WTC11 (cell line): Measurements from ENCODE around the gene DIRAS3. TPM values are rescaled to one million over a fixed set of nuclear protein-coding genes. Genes with fewer than 3 reads are reported as not detected.

Experiments
- ATAC-seq: fragments of 200-7000 bp; cut with Tn5 transposase; 2 replicates; pipeline ENCODE4 v1.10.0; 2021; ENCODE audit warnings: mild to moderate bottlenecking, moderate library complexity
- CTCF ChIA-PET: fragments of 300-600 bp; sonication (Branson Sonifier 250); formaldehyde crosslinking; loops from one replicate; lab custom pipeline; 2021; ENCODE audit warnings: antibody characterized with exemption; lab: Charles Lee
- POLR2A ChIA-PET: fragments of 350-600 bp; sonication (Branson Sonifier 250); formaldehyde crosslinking; loops from one replicate; lab custom pipeline; 2021; ENCODE audit warnings: antibody characterized with exemption; lab: Charles Lee
- DNase-seq: peaks from one replicate; pipeline ENCODE4 v3.0.0; 2021; ENCODE audit warnings: low spot score
- H3K27ac Mint-ChIP-seq: 2 replicates; pipeline ENCODE4 v1.8.0; 2021; ENCODE audit warnings: mixed read lengths
- H3K27me3 Mint-ChIP-seq: 2 replicates; pipeline ENCODE4 v1.8.0; 2021; ENCODE audit warnings: low read depth, mild to moderate bottlenecking, moderate library complexity, mixed read lengths
- H3K36me3 Mint-ChIP-seq: 2 replicates; pipeline ENCODE4 v1.8.0; 2021; ENCODE audit warnings: mixed read lengths
- H3K4me1 Mint-ChIP-seq: 2 replicates; pipeline ENCODE4 v1.8.0; 2022; ENCODE audit warnings: mixed read lengths
- H3K4me3 Mint-ChIP-seq: 2 replicates; pipeline ENCODE4 v1.8.0; 2021; ENCODE audit warnings: mild to moderate bottlenecking, moderate library complexity, mixed read lengths
- H3K9me3 Mint-ChIP-seq: 2 replicates; pipeline ENCODE4 v1.8.0; 2021; ENCODE audit warnings: mixed read lengths
- ATF2 ChIP-seq: sonication (generic); formaldehyde crosslinking; IDR thresholded peaks from 2 replicates; pipeline ENCODE4 v1.8.1; 2022; ENCODE audit warnings: low read depth, missing genetic modification reagents, borderline replicate concordance
- CDX4 ChIP-seq: fragments of 250-450 bp; sonication (Bioruptor Pico); IDR thresholded peaks from 2 replicates; pipeline ENCODE4 v1.9.0; 2021; ENCODE audit warnings: moderate library complexity, mild to moderate bottlenecking, inconsistent platforms, borderline replicate concordance
- E2F4 ChIP-seq: sonication (generic); formaldehyde crosslinking; IDR thresholded peaks from 2 replicates; pipeline ENCODE4 v1.8.1; 2022; ENCODE audit warnings: low read depth, mild to moderate bottlenecking, moderate library complexity, missing genetic modification reagents, borderline replicate concordance
- GABPB1 ChIP-seq: sonication (generic); formaldehyde crosslinking; IDR thresholded peaks from 2 replicates; pipeline ENCODE4 v1.8.1; 2023; ENCODE audit warnings: mild to moderate bottlenecking, missing genetic modification reagents
- HMGA2 ChIP-seq: fragments of 250-450 bp; sonication (Bioruptor Pico); IDR thresholded peaks from 2 replicates; pipeline ENCODE4 v1.4.0; 2021; ENCODE audit warnings: mild to moderate bottlenecking, moderate library complexity
- JUN ChIP-seq: sonication (generic); formaldehyde crosslinking; IDR thresholded peaks from 2 replicates; pipeline ENCODE4 v1.8.0; 2023; ENCODE audit warnings: mild to moderate bottlenecking, missing genetic modification reagents
- NFE2L1 ChIP-seq: sonication (generic); formaldehyde crosslinking; IDR thresholded peaks from 2 replicates; pipeline ENCODE4 v1.8.1; 2023; ENCODE audit warnings: missing genetic modification reagents
- NR1H2 ChIP-seq: sonication (generic); formaldehyde crosslinking; IDR thresholded peaks from 2 replicates; pipeline ENCODE4 v1.9.0; 2021; ENCODE audit warnings: mild to moderate bottlenecking, moderate library complexity, missing genetic modification reagents
- NR2C2 ChIP-seq: sonication (generic); formaldehyde crosslinking; IDR thresholded peaks from 2 replicates; pipeline ENCODE4 v1.8.0; 2022; ENCODE audit warnings: mild to moderate bottlenecking, missing genetic modification reagents
- USF1 ChIP-seq: sonication (generic); formaldehyde crosslinking; IDR thresholded peaks from 2 replicates; pipeline ENCODE4 v1.8.0; 2022; ENCODE audit warnings: mild to moderate bottlenecking, missing genetic modification reagents
- ZNF512 ChIP-seq: sonication (generic); formaldehyde crosslinking; IDR thresholded peaks from 2 replicates; pipeline ENCODE4 v1.8.1; 2022; ENCODE audit warnings: missing genetic modification reagents, borderline replicate concordance
- total RNA-seq: library from RNA; stranded (reverse); gene quantifications from 3 replicates; pipeline ENCODE4 v1.2.3, GENCODE V29; 2021
- TF ChIP-seq, protein P1 (sequence below): sonication (generic); formaldehyde crosslinking; IDR thresholded peaks from 2 replicates; pipeline ENCODE4 v1.8.0; 2023; ENCODE audit warnings: missing genetic modification reagents

Gene DIRAS3
- total RNA-seq, 1 experiment from 2014 or later, result 0.22 TPM

DNA sequence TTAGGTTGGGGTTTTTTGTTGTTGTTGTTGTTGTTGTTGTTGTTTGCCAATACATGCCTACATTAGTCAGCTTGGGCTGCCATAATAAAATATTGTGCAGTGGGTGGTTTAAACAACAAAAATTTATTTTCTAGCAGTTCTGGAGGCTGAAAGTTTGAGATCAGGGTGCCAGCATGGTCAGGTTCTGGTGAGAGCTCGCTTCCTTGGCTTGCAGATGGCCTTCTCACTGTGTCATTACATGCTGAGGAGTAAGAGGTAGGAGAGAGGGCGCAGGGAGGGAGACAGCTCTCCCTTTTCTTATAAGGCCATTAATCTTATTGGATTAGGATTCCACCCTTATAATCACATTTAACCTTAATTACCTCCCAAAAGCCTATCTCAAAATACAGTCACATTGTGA is 52.7 kb downstream of the DIRAS3 start:
- Mint-ChIP-seq H3K9me3 (peaks cover 32% of the 10 kb centered on the region), H3K27ac (no peak overlapping the region), H3K27me3 (no peaks in the 10 kb centered on the region), H3K4me1 (no peaks in the 10 kb centered on the region), H3K36me3 (peaks cover 11% of the 10 kb centered on the region), H3K4me3 (no peak overlapping the region)
- ATAC-seq (no peak), DNase-seq (no peak)
- ChIA-PET POLR2A (no interaction called here), CTCF (interaction anchor here (1.5 to 1.9 kb wide), 2 partner anchors 144 to 147 kb away, joined by 3 to 7 read pairs; no protein-coding TSS in a partner anchor)
- TF ChIP-seq E2F4, result no peak
- no peak for TF ChIP-seq NR1H2 (CRISPR knock-in tag)
- TF ChIP-seq NR2C2 (CRISPR knock-in tag), result no peak
- no peak for TF ChIP-seq HMGA2 (CRISPR knock-in tag)
- TF ChIP-seq CDX4 (CRISPR knock-in tag), result no peak
- no peak for TF ChIP-seq ZNF512 (CRISPR knock-in tag)
- TF ChIP-seq ATF2 (CRISPR knock-in tag), result no peak
- TF ChIP-seq, protein P1, sequence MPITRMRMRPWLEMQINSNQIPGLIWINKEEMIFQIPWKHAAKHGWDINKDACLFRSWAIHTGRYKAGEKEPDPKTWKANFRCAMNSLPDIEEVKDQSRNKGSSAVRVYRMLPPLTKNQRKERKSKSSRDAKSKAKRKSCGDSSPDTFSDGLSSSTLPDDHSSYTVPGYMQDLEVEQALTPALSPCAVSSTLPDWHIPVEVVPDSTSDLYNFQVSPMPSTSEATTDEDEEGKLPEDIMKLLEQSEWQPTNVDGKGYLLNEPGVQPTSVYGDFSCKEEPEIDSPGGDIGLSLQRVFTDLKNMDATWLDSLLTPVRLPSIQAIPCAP (CRISPR knock-in tag), result no peak
- no peak for TF ChIP-seq JUN
- no peak for TF ChIP-seq GABPB1 (CRISPR knock-in tag)
- no peak for TF ChIP-seq USF1 (CRISPR knock-in tag)
- no peak for TF ChIP-seq NFE2L1 (CRISPR knock-in tag)

Other genes starting within 250 kb of the DIRAS3 start
- gene GNG12, start 217.2 kb downstream of the DIRAS3 start, total RNA-seq, result 20.7 to 23.7 TPM (median 21.9 TPM) in 3 replicates
- 4.5 to 5.7 TPM (median 5.3 TPM) in 3 replicates for gene WLS, start 181.9 kb upstream of the DIRAS3 start, total RNA-seq